ENCODE data around the gene NLRP12.

- no peak for TF ChIP-seq POLR2A (IDR thresholded peaks at IDR 0.05)
- TF ChIP-seq CTCF (IDR thresholded peaks at IDR 0.05) = no peak
Observed at GRCh38 chr19:53789708-53790678, 34.1 kb downstream of the NLRP12 start.

Measured in adrenal gland (tissue), 5 donors.